K562 (cell line): ENCODE results near the gene CCDC32. TPM values are rescaled to one million over a fixed set of nuclear protein-coding genes. Genes with fewer than 3 reads are reported as not detected.

ENCODE experiments used
- ATF4 ChIP-seq: fragments of 450-650 bp; formaldehyde crosslinking; IDR thresholded peaks from 2 replicates; pipeline ENCODE4 v1.4.0; 2022; ENCODE audit warnings: mild to moderate bottlenecking, moderate library complexity
- DMBX1 ChIP-seq: fragments of 250-450 bp; sonication (Bioruptor Pico); IDR thresholded peaks from 2 replicates; pipeline ENCODE4 v1.8.0; 2022; ENCODE audit warnings: inconsistent platforms, mild to moderate bottlenecking, moderate library complexity, borderline replicate concordance
- ETV1 ChIP-seq: fragments of 450-650 bp; conservative IDR thresholded peaks from 2 replicates; pipeline ENCODE4 v1.6.1; 2016; ENCODE audit warnings: missing genetic modification characterization, control low read depth, low read depth, missing compliant biosample characterization
- ETV5 ChIP-seq: sonication (generic); formaldehyde crosslinking; IDR thresholded peaks from 2 replicates; pipeline ENCODE4 v1.4.0; 2020; ENCODE audit warnings: low read depth, mild to moderate bottlenecking, missing genetic modification reagents
- FOXA1 ChIP-seq: fragments of 450-650 bp; IDR thresholded peaks from 2 replicates; pipeline ENCODE4 v1.6.1; 2016; ENCODE audit warnings: mild to moderate bottlenecking, borderline replicate concordance
- FOXJ2 ChIP-seq: fragments of 200-800 bp; sonication (Bioruptor generic); IDR thresholded peaks from 2 replicates; pipeline ENCODE4 v1.6.1; 2016; ENCODE audit warnings: missing genetic modification characterization, missing compliant biosample characterization
- GTF2A2 ChIP-seq: IDR thresholded peaks from 2 replicates; pipeline ENCODE4 v1.6.1; 2016; ENCODE audit warnings: mild to moderate bottlenecking, missing genetic modification characterization, missing compliant biosample characterization
- KHSRP ChIP-seq: fragments of 450-650 bp; IDR thresholded peaks from 2 replicates; pipeline ENCODE4 v1.6.1; 2017
- NELFE ChIP-seq: IDR thresholded peaks from 2 replicates; pipeline ENCODE4 v1.6.1; 2011; ENCODE audit warnings: mild to moderate bottlenecking; ENCODE audit not compliant: insufficient read depth, insufficient read length
- NFATC3 ChIP-seq: fragments of 450-650 bp; IDR thresholded peaks from 2 replicates; pipeline ENCODE4 v1.6.1; 2017; ENCODE audit warnings: mild to moderate bottlenecking
- PBX2 ChIP-seq, 2 experiments: IDR thresholded peaks in 1 of 2; conservative IDR thresholded peaks in 1 of 2; 2 replicates each; pipeline ENCODE4 v1.6.1; 2016; ENCODE audit warnings: low read depth in 2 of 2, mild to moderate bottlenecking in 1 of 2, missing compliant biosample characterization in 1 of 2, missing genetic modification characterization in 1 of 2, moderate library complexity in 1 of 2
- PREB ChIP-seq: sonication (generic); formaldehyde crosslinking; IDR thresholded peaks from 2 replicates; pipeline ENCODE4 v1.8.1; 2023; ENCODE audit warnings: mild to moderate bottlenecking, missing genetic modification reagents
- ZNF12 ChIP-seq: sonication (generic); formaldehyde crosslinking; IDR thresholded peaks from 2 replicates; pipeline ENCODE4 v1.4.0; 2020; ENCODE audit warnings: mild to moderate bottlenecking, missing genetic modification reagents
- ZNF184 ChIP-seq: sonication (generic); formaldehyde crosslinking; IDR thresholded peaks from 2 replicates; pipeline ENCODE4 v1.5.0; 2020; ENCODE audit warnings: missing genetic modification reagents
- ZNF23 ChIP-seq: fragments of 250-450 bp; sonication (Bioruptor Pico); IDR thresholded peaks from 2 replicates; pipeline ENCODE4 v1.4.0; 2020; ENCODE audit warnings: mild to moderate bottlenecking
- ZNF24 ChIP-seq: fragments of 450-650 bp; IDR thresholded peaks from 2 replicates; pipeline ENCODE4 v1.6.1; 2016
- ZNF444 ChIP-seq: fragments of 250-450 bp; sonication (Bioruptor Pico); IDR thresholded peaks from 2 replicates; pipeline ENCODE4 v1.4.0; 2020; ENCODE audit warnings: mild to moderate bottlenecking, moderate library complexity
- polyA plus RNA-seq, 8 experiments: library from polyadenylated mRNA; depleted of rRNA in 4 of 8; stranded (reverse) in 5 of 8; unstranded in 3 of 8; fragments of >200 nt; fragmentation: Nextera tagmentation in 2 of 8; fragmentation: Illumina TruSeq in 1 of 8; extraction: Ambion mirVana in 2 of 8; extraction: Trizol in 1 of 8; gene quantifications; 2 replicates each; pipeline versions ENCODE4 v1.2.1 to v1.2.3, GENCODE V29; 2011 to 2014; ENCODE audit warnings: inconsistent platforms in 1 of 8, missing spikeins in 1 of 8
- total RNA-seq, 7 experiments: library from RNA; depleted of rRNA in 6 of 7; stranded (reverse); fragments of >200 nt in 6 of 7; fragmentation: Illumina TruSeq in 2 of 7; extraction: Trizol in 2 of 7; gene quantifications; 2 replicates each; pipeline versions ENCODE4 v1.2.1 to v1.2.3, GENCODE V29; 2011 to 2021; ENCODE audit warnings: low replicate concordance in 1 of 7

CCDC32 gene
- total and polyA plus RNA-seq, 9 of the 15 experiments (the other 6 are each of a cell fraction or from before 2014, with no cell fraction given), result 22.2 to 94.8 (median 37.1) TPM

GRCh38 chr15:40558952-40559742 lies 5.7 kb downstream of the CCDC32 start (continued):
- TF ChIP-seq ZNF12 (CRISPR knock-in tag) (no peak), KHSRP (peak; percentile 78), NFATC3 (0 out of 2 replicates have a peak, but pooled peaks have one; percentile 24), ETV1 (peak; percentile 67; the same call in 1 of the 2 replicates), GTF2A2 (tag) (no peak), ZNF444 (CRISPR knock-in tag) (no peak), ETV5 (peak; percentile 35; the same call in 1 of the 2 replicates), ZNF24 (no peak), NELFE (no peak), ATF4 (CRISPR knock-in tag) (no peak), ZNF23 (CRISPR knock-in tag) (no peak), PREB (CRISPR knock-in tag) (no peak), FOXA1 (no peak), DMBX1 (CRISPR knock-in tag) (peak; percentile 30; the same call in 1 of the 2 replicates), ZNF184 (no peak), PBX2 (CRISPR knock-in tag; IDR thresholded peaks at IDR 0.05; ENCODE audit: low read depth) (no peak), PBX2 (tag; conservative IDR thresholded peaks at IDR 0.05; ENCODE audit: low read depth) (peak; percentile 17; the same call in 1 of the 2 replicates), FOXJ2 (no peak)
